CD4-positive, alpha-beta T cell treated with Interleukin-2 at 100 ng/mL for 4 hours (primary cell): Measurements from ENCODE around the gene ARID1B.

Experiments
- DNase-seq: peaks from one replicate; pipeline ENCODE4 v3.0.0-alpha.2; 2020; ENCODE audit warnings: low spot score

ARID1B gene

DNA sequence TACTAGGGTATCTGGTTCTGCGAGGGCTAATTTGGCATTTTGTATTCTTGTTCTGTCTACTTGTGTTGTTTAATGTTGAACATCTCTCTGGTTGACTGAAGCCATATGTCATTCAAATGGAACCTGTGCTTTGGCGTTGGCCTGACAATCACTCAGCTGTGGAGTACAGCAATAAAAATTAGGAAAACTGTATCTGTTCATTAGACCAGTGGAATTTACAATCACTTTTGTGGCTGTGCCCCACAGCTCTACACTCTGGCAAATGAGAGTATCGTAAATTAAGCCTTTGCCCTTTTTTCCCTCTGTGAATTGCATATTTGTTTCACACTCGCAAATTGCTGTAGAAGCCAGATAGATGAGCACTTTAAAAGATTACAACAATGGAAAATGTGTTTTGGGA, 102.0 kb downstream of the ARID1B start:
- DNase-seq = no peak

DNA sequence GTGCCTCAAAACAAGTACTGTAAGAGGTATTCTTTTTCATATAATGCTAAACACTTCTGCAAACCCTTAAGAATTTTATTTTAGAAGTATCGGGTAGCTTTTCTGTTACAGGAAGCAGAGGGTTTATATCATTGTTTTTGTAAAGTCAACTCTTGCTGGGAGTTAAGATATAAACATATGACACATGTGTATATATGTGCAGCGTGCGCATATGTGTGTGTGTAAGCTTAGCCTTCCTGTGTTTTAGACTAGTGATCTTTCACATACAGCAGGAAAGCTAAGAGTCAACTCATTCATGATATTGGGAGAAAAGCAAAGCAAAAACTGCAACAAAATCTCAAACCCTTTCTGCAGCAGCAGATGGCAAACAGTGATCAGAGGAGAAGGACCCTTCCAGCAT, 102.4 kb downstream of the ARID1B start:
- no peak for DNase-seq

DNA sequence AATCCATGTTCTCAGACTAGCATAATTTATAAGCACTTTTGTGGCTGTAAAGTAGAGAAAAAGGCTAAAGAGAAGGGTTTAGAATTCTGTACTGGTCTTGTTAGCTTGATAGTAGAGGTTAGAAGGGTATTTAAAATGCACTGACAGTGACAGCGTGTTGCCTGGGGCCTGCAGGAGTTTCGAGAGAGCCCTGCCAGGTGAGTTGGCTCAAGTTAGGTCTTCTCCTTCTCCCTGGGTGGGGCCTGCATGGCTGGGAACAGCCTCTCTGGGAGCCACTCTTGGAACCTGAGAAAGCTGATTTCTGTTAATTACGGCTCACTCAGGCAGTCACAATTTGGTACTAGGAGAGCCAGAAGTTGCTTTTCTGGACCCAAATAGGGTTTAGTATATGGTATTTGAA, 103.7 kb downstream of the ARID1B start:
- DNase-seq = no peak

DNA sequence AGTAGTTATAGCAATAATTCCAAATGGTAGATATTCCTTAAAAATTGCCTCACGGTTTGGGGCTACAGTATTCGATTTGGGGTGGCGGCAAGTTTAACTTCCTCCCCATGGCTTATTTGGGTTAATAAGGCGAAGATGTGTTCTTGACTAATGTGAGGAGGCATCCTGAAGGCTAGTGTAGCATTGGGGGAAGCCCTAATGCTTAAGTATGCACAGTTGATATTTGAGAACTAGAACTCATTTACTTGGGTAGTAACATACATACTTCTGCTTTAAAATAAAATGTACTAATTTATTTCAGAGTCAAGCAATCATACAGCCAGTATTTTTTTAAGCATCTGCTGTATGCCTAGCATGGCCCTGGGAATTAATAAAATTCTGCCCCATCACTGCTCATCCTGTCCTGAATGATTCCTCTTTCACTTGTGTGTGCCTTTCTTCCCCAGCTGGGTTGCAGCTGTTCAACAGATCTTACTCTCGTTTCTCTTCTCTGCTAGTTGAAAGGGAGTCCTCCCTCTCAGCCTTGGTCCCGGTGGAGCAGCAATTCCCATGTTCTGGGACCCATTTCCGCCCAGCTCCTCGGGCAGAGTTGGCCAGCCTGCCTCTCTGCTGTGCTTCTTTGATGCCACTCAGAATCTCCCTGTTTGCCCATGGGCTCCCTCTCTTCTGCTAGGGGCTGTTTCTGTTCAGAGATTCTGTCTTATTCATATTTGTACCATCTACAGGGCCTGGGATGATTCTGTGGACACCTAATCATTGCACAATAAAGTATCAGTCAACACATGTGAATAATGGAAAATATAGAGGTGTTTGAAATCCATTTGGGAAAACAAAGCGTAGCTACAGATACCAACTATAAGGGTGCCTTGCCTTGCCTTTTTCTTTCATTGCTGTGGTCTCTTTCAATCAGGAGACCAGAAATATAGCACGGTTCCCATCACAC, 104.8 kb downstream of the ARID1B start:
- DNase-seq = no peak

DNA sequence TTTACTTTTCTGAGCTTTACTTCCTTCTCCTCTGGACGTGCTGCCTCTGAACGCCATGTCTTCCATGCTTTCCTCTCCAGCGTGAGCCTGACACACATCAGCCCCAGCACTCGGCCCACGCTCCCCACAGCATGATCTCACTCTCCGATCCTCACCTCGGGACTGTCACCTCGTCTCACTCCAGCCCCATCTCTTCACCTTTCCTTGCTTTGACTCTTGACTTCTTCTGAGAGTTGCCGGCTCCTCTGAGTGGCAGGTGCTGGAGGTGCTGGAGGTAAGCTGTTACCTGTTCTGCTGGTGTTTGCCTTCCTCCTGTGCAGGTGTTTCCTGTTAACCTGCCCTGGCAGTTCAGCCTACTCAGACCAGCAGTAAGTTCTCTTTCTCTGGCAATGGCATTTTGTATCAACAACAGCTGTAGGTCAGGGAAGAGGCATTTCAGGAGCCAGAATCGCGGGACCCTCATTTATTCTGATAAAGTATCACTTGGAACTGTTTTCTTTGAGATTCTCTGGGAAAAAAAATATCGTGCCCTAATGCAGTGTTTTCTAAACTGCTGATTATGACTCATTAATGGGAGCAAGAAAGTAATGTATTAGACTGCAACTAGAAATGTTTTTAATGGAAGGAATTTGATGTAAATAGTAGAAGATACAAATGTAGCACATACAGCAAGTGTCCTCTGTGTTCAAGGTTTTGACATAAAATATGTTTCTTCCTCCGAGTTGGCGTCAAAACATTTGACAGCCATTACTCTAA, 106.5 kb downstream of the ARID1B start:
- peak; percentile 1 for DNase-seq

DNA sequence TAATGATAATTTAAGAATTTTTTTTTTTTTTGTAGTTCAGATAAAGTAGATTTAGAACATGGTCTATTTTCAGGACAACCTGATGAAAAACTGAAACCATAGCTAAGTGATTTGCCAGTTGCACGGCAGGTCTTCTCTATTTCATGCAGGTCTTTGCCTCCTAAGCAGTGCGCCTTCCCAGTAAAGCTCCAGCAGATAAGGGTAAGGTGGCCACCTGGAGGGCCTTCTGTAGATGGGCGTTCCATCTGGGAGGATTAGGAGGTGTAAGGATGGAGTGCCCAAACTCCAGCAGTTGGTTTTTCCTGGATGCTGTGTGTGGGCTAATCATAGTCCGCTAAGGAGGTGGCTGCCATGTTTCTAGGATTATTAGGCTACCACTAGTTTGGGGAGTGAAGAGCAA, 107.1 kb downstream of the ARID1B start:
- DNase-seq = no peak

DNA sequence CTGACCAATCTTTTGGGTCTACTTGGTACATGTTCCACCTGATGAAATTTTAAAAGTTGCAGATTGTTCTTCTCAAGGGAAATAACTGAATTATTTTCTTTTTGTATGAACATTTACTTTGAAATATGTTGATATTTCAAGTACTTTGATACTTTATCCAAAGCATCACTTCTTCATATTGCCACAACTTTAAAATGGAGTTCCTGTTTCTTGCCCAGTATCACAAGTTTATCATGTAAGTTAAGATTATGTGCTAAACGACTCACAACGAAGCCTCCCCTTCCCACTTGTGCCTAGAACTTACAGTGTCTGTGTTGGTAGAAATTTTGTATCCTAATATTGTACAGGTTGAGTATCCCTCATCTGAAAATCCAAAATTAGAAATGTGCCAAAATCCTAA, 108.4 kb downstream of the ARID1B start:
- DNase-seq = no peak

DNA sequence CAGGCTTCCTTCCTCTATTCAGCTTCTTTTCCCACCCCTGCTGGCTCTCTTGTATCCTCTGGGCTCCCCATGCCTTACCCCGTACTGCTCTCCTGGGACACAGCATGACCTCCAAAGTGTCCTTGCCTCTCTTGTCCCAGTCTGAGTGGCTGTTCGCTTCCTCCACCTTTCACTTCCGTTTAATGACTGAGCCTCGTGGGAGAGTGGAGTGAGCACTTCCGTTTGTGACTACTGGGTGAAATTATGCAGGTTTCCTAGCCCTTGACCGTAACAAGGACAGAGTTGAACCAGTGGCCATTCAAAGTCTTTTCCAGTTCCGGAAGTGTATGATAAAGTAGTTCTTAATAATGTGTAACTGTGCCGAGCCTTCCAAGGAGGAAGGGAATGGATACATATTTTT, 109.2 kb downstream of the ARID1B start:
- no peak for DNase-seq

DNA sequence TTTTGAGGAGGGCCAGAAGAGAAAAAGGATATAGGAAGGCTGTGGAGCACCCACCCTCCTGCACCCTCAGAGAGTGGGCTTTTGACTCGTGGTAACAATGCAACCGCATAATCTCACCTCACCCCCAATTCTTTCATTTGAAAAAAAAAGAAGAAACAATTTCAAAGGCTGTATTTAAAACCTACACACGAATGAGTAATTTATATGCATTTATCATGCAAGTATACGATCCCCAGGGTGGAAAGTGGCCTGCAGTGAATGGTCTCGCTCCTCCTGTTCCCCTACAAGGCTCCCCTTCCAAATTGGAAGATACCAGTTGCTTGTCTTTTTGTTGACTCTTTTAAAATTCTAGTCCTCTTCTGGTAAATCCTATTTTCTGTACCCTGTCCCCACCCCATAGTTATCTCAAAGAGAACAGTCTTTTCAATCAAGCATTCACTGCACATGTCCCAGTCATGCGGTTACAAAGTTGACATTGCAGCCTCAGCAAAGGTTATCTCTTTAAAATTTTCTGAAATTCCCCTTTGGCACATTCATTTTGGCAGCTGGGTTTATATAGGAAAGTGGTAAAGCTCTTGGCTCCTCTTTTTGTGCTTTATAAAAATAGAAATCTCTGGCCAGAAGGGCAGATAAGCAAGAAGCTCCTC, 110.6 kb downstream of the ARID1B start:
- DNase-seq = no peak

DNA sequence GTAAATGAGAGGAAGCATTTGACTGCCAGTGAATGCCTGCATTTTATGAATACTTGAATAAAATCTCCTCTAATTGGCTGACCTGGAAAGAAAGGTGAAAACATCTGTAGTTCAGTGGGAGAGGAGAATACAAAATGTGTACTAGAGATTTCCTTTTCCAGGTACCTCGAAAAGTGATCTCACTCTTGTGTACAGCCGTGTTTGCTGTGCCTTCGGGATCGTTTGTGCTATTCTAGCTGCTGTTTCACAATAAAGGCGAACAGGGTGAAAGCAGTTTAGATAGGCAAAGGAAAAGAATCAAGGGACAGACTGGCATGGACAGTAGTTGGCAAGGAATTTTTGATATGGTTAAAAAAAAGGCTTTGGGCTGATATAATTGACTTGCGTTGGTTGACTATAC, 112.3 kb downstream of the ARID1B start:
- no peak for DNase-seq

DNA sequence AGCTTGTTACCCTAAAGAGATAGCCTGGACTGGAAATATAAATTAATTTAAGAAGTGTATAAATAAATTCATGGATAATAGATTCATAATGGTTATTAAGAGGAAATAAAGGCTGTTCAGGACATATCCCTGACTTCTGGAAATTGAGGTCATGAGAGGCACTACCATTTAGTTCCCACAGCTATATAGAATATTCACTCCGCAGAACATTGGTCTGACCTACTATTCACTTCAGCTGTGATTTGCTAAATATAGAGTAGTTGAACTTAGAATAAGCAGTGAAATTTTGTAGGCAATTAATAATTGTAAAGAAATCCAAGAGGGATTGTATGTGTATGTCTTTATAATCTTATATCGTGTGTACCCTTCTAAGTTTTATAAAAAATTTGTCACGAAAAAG, 112.8 kb downstream of the ARID1B start:
- no peak for DNase-seq

DNA sequence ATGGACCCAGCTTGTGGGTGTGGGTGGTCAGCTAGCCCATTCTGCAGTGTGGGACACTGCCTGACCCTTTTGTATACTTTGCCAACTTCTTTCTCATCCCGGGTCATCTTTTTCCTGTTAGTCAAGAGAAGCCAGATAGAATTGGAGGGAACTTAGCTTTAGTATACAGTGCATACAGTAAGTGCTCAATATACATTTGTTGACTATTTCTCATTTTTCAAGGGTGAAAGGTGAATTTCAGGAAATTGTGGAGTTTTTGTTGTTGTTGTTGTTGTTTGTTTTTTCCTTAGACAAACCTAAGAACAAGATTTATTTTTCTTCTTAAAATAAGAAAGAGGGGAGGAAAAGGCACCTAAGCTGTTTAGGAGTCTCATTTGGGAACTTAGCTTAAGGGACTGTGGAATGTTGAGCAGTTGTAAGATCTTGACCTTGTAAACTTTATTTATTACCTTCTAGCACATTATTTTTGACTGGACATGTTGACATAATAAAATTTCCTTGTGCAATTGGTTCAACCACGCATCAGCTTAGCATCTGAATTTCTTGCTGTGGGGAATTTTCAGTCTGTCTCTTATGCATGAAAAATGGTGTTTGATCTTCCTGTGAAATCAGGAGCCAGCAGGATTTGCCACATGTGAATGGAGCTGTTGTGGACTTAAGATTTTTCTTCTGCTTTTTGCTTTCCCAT, 113.6 kb downstream of the ARID1B start:
- DNase-seq = no peak

DNA sequence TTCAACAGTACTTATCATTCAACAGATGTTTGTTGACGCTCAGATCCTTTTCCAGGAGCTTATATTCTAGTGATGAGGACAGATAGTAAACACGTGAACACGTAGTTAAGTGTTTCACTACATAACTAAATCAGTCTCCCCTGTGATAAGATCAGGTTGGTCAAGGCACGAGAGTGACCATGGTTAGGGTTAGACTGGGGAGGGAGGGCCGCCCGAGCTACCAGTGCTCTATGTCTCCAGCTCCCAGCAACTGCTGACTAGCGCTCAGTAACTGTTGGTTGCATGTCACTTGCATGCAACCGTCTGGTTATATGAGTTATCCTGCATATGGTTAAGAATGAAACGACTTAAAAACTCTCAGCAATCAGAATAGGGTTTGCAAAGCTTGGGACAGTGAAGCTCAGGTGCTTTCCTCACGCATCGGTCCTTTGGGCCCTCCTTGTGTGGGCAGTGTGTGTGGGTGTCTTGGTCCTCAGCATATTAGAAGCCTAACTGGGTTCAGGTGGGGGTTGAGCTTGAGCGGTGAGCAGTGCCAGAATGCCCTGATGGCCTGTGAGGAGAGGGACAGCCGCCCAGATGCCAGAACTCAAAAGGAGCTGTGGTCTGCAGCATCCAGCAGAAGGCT, 120.8 kb downstream of the ARID1B start:
- no peak for DNase-seq

DNA sequence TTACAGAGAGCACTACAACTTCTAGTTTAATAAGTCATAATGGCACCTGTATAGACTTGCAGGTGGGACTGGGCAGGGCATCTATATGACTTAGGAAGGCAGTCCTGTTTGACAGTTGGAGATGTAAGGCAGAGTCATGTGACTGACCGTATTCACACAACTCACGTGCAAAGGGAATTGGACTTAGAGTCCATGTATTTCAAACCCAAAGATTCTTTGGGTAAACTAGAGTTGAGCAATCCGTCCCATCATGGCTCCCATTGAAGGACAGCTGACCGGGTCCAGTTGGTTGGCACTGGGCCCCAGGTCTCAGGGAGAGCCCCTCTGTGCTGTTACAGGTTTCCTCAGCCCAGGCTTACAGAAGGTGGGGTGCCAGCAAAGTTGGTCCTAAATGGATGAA, 121.9 kb downstream of the ARID1B start:
- no peak for DNase-seq

DNA sequence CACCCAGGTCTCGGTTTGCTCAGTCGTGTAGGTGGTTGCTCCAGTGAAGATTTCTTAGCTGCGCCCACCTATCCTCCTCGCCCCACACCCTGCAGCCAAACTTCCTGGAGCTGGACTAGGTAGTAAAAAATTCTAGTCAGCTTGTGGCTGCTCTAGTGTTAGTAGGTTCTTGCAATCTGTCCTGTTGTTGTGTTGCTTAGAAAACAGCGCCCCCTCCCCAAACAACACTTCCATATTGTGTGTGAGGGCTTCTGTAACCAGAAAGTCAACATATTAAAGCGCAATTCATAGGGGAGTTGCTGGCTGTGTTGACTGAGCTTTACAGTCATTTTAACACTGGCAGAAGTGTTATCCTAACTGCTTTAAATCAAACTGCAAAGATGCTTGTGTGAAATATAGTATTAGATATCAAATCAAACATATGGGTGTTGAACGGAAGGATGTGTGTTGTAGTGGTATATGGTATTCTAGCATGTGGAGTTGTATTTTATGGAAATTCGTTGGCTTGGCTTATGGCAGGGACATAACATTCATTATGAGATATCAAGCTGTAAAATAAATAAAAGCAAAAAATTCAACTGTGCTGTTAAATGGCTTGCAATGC, 122.5 kb downstream of the ARID1B start:
- no peak for DNase-seq

DNA sequence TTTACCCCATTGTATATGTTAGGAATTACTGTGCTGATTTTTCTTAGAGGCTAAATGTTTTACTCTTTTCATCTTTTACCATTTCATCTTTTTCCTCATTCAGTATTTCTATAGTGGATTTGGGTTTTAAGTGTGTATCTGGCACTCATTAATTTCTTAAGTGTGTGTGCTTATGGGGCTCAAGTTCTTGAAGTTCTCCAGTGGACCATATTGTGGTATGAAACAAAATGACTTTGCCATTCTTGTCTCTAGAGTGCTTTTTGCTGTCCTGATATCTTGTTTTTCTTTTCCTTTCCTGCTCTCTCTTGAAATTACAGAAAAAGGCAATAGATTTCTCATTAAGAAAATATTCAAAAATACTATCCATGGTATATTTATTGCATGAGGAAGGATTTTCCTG, 123.1 kb downstream of the ARID1B start:
- DNase-seq = no peak

DNA sequence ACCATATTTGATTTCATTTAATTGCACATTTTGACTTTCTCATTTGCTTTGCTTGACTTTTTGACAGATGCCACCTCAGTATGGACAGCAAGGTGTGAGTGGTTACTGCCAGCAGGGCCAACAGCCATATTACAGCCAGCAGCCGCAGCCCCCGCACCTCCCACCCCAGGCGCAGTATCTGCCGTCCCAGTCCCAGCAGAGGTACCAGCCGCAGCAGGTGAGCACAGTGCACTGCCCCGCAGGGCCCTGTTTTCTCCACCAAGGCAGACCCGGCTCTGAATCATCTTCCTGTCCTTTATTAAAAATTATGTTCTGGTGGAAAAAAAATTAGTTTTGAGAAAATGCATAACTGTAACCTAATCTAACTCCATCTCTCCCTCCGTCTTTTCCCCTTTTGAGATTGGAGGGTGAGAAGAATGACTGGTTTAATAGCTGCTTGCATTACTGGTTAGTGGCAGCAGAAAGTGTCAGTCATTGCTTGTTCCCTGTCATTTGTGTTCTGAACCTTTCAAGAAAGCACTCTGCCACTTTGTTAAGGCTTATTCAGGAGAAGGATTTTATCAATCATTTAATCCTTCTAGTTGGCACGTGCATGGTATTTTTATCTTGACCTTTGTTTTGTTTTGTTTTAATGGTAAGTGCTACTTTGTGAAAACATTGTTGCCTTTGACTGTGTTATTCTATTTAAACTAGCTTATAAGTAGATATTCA, 124.3 kb downstream of the ARID1B start:
- no peak for DNase-seq

DNA sequence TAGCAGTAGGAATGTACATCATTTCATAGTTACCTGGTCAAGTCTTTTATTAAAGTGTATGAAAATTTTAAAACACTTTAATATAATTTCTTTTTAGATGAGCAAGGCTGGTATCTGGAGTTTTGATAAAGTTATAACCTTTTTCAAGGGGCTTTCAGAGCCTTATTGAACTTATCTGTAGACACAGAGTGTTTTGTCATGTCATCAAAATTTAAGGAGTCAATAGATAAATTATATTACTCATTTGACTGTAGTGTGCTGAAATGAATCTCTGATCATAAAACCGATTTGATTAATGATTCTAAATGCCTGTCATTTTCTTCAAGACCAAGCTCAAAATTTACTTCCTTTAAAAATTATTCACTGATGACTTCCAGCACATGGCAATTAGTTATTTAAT, 125.6 kb downstream of the ARID1B start:
- DNase-seq = no peak

DNA sequence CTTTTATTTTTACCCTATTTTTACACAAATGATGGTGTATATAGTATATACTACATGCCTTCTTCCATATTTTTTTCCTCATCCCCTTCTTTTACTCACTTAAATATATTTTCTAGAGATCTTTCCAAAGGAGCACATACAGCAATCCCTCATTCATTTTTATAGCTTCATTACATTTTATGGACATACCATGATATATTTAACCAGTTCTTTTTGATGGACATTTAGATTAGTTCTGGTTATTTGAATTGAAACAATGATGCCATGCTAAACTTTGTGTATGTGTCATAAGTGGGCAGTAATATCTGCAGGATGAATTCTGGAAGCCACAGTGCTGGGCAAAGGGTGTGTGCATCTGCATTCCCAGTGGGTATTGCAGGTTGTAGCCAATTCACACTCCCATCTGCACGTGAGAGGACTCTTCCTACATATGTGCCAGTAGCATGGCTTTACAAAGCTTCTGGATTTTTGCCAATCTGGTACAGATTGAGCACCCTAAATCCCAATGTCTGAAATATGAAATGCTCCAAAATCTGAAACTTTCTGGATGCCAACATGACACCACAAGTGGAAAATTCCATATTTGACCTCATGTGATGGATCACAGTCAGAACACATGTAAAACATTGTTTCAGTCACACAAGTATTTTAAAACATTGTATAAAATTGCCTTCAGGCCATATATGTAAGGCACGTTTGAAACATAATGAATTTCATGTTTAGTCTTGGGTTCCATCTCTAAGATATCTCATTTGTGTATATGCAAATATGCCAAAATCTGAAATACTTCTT, 127.2 kb downstream of the ARID1B start:
- DNase-seq = no peak

DNA sequence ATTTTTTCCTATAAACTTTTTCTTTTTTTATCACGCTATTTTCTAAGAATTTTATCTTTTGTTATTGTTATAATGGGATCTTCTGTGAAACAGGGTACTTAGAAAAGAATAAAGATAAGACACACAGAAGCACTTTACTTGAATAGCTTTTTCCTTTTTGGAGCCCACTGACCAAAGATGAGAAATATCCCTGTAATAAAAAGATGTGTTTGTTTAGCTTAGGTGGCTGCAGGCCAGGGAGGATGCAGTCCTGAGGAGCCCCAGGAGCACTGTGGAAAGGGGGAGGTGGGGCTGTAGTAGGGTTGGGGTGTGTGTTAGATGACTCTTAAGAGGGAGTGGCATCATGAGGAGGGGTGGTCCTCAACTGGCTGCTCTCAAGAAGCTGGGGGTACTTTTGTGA, 128.6 kb downstream of the ARID1B start:
- DNase-seq = no peak
